NCI-H146 treated with DMSO at 0.1 percent for 48 hours (cell line): ENCODE data around the gene ERBB2.

Experiments used
- DNase-seq: peaks from one replicate; lab custom pipeline; 2025; ENCODE audit not compliant: unreplicated experiment; lab: John Stamatoyannopoulos, UW

Gene ERBB2

GRCh38 chr17:39665642-39666224 lies 34.1 kb upstream of the ERBB2 start:
- peak; percentile 23 for DNase-seq

GRCh38 chr17:39666231-39666600 lies 33.6 kb upstream of the ERBB2 start:
- no peak for DNase-seq

GRCh38 chr17:39666601-39667261 lies 33.1 kb upstream of the ERBB2 start:
- DNase-seq: no peak

DNA sequence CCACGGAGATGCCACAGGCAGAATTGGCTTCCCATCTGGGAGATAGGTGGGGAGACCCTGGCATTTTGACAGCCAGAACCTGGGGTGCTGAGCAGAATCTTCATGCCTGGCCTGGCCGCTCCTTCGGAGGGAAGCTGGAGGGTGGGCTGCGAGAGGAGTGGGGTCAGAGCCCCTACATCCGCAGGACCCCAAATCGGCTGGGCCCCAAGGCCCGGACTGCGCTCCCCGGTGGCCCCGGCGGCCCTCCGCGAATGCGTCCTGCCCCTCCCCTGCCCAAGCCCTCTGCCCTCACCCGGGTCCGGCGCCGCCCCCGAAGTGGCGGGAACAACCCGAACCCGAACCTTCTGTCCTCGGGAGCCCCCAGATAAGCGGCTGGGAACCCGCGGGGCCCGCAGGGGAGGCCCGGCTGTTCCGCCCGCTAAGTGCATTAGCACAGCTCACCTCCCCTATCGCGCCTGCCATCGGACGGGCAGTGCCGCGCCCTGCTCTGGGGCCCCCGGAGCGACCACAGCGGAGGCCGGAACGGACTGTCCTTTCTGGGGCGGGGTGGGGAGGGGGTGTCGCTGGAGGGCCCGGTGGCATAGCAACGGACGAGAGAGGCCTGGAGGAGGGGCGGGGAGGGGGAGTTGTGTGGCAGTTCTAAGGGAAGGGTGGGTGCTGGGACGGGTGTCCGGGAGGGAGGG lies 32.5 kb upstream of the ERBB2 start:
- DNase-seq: no peak

DNA sequence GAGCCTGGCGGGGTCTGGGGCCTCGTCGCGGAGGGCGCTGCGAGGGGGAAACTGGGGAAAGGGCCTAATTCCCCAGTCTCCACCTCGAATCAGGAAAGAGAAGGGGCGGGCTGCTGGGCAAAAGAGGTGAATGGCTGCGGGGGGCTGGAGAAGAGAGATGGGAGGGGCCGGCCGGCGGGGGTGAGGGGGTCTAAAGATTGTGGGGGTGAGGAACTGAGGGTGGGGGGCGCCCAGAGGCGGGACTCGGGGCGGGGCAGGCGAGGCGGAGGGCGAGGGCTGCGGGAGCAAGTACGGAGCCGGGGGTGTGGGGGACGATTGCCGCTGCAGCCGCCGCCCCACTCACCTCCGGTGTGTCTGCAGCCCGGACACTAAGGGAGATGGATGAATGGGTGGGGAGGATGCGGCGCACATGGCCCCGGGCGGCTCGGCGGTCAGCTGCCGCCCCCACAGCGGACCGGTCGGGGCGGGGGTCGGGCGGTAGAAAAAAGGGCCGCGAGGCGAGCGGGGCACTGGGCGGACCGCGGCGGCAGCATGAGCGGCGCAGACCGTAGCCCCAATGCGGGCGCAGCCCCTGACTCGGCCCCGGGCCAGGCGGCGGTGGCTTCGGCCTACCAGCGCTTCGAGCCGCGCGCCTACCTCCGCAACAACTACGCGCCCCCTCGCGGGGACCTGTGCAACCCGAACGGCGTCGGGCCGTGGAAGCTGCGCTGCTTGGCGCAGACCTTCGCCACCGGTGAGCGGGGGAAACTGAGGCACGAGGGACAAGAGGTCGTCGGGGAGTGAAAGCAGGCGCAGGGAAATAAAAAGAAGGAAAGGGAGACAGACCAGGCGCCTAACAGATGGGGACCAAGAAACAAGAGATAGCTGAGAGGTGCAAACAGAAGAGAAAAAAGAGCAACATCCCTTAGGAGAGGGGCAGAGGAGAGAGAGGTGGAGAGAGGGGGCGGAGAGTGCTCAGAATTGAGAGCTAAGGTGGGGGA lies 31.6 kb upstream of the ERBB2 start, which contains the start of gene PNMT:
Gene PNMT (plus strand): TSS at position 509 of the 980 bp plus-strand sequence. CDS start 23 bp downstream, at position 532.
- DNase-seq: no peak

GRCh38 chr17:39669897-39670735 lies 29.7 kb upstream of the ERBB2 start:
- DNase-seq: no peak

- no peak for DNase-seq
Observed at GRCh38 chr17:39670746-39671145, 29.1 kb upstream of the ERBB2 start.

- DNase-seq: no peak
Observed at GRCh38 chr17:39671651-39672521, 28.0 kb upstream of the ERBB2 start.

- DNase-seq: no peak
Observed at GRCh38 chr17:39672522-39673334, 27.1 kb upstream of the ERBB2 start.

DNA sequence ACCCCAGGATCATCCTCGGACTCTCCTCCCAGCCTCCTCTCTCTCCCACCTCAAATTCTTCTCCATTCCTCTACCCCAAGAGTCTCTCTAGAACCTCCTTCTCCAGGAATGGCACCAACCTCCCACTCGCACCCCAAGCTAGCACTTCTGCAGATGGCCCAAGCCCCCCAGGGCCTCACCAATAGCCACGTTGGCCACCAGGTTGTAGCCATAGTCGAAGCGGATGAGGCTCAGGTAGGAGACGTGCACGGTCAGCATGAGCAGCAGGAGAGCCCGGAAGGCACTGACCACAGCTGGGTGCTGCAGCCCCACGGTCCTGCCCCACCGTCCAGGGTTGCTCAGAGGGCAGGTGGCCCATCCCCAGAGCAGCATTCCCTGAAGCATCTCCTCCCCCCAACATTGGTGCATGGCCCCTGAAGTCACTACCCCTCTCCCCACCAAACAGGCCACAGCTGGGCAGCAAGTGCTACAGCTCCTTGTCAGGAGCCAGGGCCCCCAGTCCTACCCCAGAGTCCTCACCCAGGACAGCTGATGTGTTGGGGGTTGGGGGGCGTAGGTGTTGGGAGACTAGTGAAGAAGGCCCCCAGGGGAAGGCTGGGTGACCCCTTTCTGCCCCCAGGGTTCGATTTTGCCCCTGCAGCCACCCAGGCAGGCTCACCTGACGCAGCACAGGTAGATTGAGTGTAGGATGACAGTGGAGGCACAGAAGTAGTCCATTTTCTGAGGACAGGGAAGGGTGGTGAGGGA lies 26.4 kb upstream of the ERBB2 start:
- no peak for DNase-seq

GRCh38 chr17:39674179-39674578 lies 25.7 kb upstream of the ERBB2 start:
- no peak for DNase-seq

GRCh38 chr17:39674702-39675389 lies 25.0 kb upstream of the ERBB2 start:
- peak; percentile 12 for DNase-seq

- DNase-seq: no peak
Observed at GRCh38 chr17:39675390-39676082, 24.3 kb upstream of the ERBB2 start.

- DNase-seq: no peak
Observed at GRCh38 chr17:39676198-39676819, 23.6 kb upstream of the ERBB2 start.

- no peak for DNase-seq
Observed at GRCh38 chr17:39677072-39677471, 22.8 kb upstream of the ERBB2 start.
